OCI-LY7 (cell line): ENCODE results near the gene ATRAID.

ENCODE experiments used
- EZH2phosphoT487 ChIP-seq: fragments of 200-600 bp; sonication (generic); IDR thresholded peaks from 2 replicates; pipeline ENCODE4 v1.6.1; 2018; ENCODE audit warnings: low read depth, borderline replicate concordance, mild to moderate bottlenecking, mixed run types, antibody characterized with exemption, low read length, moderate library complexity, mixed read lengths
- TF ChIP-seq, protein P1 (sequence below): fragments of 200-600 bp; sonication (generic); conservative IDR thresholded peaks from 2 replicates; pipeline ENCODE4 v1.5.1; 2014; ENCODE audit warnings: mild to moderate bottlenecking, antibody characterized with exemption, low read length, moderate library complexity, mixed read lengths

- TF ChIP-seq, protein P1, sequence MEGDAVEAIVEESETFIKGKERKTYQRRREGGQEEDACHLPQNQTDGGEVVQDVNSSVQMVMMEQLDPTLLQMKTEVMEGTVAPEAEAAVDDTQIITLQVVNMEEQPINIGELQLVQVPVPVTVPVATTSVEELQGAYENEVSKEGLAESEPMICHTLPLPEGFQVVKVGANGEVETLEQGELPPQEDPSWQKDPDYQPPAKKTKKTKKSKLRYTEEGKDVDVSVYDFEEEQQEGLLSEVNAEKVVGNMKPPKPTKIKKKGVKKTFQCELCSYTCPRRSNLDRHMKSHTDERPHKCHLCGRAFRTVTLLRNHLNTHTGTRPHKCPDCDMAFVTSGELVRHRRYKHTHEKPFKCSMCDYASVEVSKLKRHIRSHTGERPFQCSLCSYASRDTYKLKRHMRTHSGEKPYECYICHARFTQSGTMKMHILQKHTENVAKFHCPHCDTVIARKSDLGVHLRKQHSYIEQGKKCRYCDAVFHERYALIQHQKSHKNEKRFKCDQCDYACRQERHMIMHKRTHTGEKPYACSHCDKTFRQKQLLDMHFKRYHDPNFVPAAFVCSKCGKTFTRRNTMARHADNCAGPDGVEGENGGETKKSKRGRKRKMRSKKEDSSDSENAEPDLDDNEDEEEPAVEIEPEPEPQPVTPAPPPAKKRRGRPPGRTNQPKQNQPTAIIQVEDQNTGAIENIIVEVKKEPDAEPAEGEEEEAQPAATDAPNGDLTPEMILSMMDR, result no peak
- no peak for TF ChIP-seq EZH2phosphoT487
These were observed 27.1 kb downstream of the ATRAID start for GRCh38 chr2:27238976-27239375.
